Sciatic nerve (tissue), 2 donors: ENCODE data around the gene FXN. TPM values are rescaled to one million over a fixed set of nuclear protein-coding genes. Genes with fewer than 3 reads are reported as not detected.
A peak's percentile ranks its signal among the peaks of the same experiment; 100 is the strongest.
"Not testable (repeated sequence)": the region's sequence is repeated elsewhere in the genome, so short reads cannot be mapped to it uniquely, and the experiment has no call there.

Experiments used
- ATAC-seq: fragments of 200-7000 bp; cut with Tn5 transposase; one replicate; pipeline ENCODE4 v1.9.1; 2020; ENCODE audit warnings: mild to moderate bottlenecking, moderate library complexity
- DNase-seq: peaks from one replicate; pipeline ENCODE4 v3.0.0-alpha.2; 2020; ENCODE audit warnings: low spot score
- intact Hi-C: fragments of 100-400 bp; cut with DNase I; formaldehyde crosslinking; loops from one replicate; pipeline ENCODE4 v1.14.2; 2022
- total RNA-seq: library from RNA; stranded (reverse); fragmentation: NEBNext Ultra II Directional; extraction: Animal tissue kit (Norgen Biotek cat#: 25700); gene quantifications from one replicate; pipeline ENCODE4 v1.2.1, GENCODE V29; 2021
- donor health status: DM: no; HTN: no; CAD: no.
- donor health status: DM: no; HTN: no; CAD: no.

FXN gene
- total RNA-seq, 1 donor from 2014 or later = 7.2 TPM

- intact Hi-C loops = loop anchor here (10.0 kb wide), 1 partner anchor 225 kb away; no protein-coding TSS in a partner anchor
- DNase-seq (no peak), ATAC-seq (no peak)
Observed at GRCh38 chr9:69019808-69020207, 15.7 kb upstream of the FXN start.

GRCh38 chr9:69020301-69021145, 15.0 kb upstream of the FXN start:
- intact Hi-C loops = no loop called here
- no peak for DNase-seq
- ATAC-seq = no peak

DNA sequence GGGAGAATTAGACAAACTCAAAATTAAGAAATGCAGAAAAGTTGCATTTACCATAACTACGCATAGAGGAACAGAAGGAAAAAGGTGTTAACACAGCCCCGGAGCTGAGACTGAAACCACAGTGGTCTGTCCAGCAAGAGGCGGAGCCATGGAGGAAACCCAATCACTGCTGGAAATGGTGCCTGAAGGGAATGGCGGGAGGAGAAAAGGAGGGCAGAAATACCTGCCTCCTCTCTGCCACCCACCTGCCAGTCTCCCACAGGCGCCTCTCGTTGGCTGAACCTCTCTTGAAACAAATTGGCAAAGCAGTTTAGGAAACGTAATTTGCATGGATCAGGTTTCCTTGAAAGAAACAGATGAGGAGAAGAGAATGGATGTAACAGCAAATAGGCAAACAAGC, 11.9 kb upstream of the FXN start:
- intact Hi-C loops = no loop called here
- ATAC-seq = no peak

GRCh38 chr9:69027355-69028097, 8.0 kb upstream of the FXN start:
- DNase-seq (no peak), ATAC-seq (peak; percentile 76)
- intact Hi-C loops = no loop called here

More for the DNA sequence above, 11.9 kb upstream of the FXN start:
- DNase-seq = no peak

- intact Hi-C loops = no loop called here
- ATAC-seq (no peak), DNase-seq (no peak)
Observed at GRCh38 chr9:69028754-69029153, 6.8 kb upstream of the FXN start.

- ATAC-seq (no peak), DNase-seq (no peak)
- intact Hi-C loops = no loop called here
Observed at GRCh38 chr9:69029535-69029934, 6.0 kb upstream of the FXN start.

DNA sequence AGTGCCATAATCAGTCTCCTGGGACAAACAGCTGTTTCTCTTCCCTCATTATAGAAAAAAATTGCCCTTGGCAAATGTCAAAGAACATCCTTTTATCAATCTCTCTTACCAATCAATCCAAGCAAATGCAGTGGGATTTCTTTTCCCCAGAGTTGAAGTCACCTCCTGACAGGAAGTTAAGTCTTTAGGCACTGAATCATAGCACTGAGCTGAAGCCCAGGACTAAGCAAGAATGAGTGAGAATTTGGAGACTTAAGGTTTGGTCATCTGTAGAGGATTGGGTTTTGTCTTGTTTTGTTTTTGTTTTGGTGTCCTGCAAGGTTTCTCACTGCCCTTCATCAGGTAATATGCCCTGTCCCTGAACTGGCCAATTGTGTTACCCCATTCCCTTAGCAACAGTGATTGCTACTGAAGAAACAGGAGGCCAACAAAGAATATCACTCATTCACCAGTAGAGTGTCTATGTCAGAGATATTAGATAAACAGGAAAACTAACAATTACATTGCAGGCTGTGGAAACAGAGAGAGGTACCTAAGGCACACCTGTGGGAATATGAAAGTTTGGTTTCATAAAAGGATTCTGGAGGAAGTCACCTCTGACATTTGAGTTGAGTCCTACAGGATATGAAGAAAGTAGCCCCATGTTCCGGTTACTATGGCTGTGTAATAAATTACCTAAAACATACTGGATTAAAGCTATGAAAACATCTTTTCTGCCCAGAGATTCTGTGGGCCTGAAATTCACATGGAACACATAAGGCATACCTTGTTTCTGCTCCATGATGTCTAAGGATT, 4.5 kb upstream of the FXN start:
- ATAC-seq = no peak
- no peak for DNase-seq
- intact Hi-C loops = no loop called here

DNA sequence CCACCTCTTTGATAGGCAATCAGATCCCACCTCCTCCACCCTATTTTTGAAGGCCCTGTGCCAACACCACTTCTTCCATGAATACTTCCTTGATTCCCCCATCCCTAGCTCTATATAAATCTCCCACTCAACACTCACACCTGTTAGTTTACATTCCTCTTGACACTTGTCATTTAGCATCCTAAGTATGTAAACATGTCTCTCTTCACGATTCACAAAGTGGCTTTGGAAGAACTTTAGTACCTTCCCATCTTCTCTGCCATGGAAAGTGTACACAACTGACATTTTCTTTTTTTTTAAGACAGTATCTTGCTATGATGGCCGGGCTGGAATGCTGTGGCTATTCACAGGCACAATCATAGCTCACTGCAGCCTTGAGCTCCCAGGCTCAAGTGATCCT, 1.5 kb upstream of the FXN start:
- no peak for ATAC-seq
- DNase-seq = no peak
- intact Hi-C loops = no loop called here

GRCh38 chr9:69036309-69036708, 757 bp downstream of the FXN start:
- intact Hi-C loops = no loop called here
- DNase-seq (no peak), ATAC-seq (peak; percentile 27)

DNA sequence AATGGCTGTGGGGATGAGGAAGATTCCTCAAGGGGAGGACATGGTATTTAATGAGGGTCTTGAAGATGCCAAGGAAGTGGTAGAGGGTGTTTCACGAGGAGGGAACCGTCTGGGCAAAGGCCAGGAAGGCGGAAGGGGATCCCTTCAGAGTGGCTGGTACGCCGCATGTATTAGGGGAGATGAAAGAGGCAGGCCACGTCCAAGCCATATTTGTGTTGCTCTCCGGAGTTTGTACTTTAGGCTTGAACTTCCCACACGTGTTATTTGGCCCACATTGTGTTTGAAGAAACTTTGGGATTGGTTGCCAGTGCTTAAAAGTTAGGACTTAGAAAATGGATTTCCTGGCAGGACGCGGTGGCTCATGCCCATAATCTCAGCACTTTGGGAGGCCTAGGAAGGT, 1.2 kb downstream of the FXN start:
- intact Hi-C loops = no loop called here
- no peak for DNase-seq
- ATAC-seq = no peak

DNA sequence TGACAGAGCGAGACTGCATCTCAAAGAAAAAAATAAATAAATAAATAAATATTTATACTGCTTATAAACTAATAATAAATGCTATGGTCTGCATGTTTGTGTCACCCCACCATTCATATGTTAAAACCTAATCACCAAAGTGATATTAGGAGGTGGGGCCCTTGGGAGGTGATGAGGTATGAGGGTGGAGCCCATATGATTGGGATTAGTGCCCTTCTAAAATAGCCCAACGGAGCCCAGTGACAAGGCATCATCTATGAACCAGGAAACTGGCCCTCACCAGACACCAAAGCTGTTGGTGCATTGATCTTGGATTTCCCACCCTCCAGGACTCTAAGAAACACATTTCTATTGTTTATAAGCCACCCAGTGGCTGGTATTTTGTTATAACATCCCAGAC, 5.1 kb downstream of the FXN start:
- ATAC-seq = no peak
- no peak for DNase-seq
- intact Hi-C loops = no loop called here

DNA sequence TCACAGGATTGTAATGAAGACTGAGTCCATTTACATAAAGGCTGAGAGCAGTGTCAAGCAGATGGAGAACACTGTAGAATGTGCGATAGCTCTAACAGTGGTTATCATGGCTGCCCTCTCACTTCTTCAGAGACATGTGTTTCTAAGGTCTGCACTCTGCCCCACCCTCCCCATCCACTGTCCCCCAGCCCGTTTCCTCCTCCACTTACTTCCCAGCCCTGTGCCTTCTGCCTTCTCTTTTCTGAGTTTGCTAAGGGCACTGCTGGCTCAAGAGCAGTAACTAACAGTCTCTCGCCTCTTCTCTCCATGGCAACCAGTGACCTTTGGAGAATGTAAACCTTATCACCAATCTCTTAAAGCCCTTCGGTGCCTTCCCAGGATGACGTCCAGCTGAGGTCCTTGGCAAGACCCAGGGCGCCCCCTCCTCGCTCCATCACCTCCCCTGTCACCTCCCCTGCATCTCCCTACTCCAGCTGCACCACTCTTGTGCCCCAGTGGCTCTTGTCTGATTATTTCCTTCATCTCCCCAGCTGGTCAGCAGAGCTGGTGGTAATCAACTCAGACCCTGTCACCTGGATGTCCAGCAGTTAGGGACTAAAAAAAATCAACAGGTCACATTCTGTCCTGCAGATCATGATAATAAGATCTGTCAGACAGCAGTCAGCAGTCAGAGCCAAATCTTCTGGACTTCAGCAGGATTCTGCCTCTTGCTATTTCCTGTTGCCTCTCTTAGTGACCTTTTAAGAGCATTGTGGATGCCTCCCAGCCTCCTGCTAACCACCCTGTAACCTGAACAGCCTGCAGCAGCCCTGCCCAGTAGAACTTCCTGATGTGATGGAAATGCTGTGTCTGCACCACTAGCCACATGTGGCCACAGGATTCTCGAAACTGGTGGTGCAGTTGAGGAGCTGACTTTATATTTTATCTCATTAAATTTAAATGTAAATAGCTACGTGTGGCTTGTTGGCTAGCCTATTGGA, 9.0 kb downstream of the FXN start:
- no peak for ATAC-seq
- intact Hi-C loops = no loop called here
- no peak for DNase-seq

- intact Hi-C loops = no loop called here
- DNase-seq (no peak), ATAC-seq (no peak)
Observed at GRCh38 chr9:69045821-69046220, 10.3 kb downstream of the FXN start.

DNA sequence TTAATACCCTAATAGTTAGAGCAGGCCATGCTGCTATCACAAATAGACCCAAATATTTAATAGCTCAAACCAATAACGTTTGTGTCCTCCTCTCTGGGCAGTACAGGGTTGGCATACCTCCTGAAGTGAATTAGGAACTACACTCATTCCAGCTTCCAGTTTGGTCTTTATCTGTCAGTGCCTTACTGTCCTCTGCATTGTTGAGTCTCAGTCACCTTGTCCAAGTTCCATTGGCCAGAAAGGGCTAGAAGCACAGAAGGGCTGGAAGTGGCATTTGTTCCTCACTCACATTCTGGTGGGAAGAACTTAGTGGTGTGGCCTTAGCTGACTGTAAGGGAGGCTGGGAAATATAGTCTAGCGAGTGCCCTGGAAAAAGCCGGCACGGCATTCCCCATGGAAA, 11.2 kb downstream of the FXN start:
- intact Hi-C loops = no loop called here
- ATAC-seq (no peak), DNase-seq (no peak)

DNA sequence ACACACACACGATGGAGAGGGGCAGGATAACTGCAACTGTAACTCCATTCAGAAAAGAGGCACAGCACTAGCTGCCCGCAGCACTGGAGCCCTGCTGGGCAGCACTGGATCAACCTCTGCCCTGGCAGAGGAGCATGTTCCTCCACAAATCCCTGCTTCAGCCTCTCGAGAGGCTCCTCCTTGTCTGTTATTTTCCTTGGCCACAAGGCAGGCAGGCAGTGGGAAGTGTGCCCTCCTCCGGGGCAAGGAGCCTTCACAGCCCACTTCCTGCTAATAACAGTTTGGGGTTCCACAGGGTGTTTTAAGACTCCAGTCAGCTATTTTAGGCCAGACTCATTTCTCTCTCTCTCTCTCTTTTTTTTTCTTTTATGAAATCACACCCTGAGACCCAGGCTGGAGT, 11.8 kb downstream of the FXN start:
- DNase-seq (no peak), ATAC-seq (peak; percentile 47)
- intact Hi-C loops = no loop called here

DNA sequence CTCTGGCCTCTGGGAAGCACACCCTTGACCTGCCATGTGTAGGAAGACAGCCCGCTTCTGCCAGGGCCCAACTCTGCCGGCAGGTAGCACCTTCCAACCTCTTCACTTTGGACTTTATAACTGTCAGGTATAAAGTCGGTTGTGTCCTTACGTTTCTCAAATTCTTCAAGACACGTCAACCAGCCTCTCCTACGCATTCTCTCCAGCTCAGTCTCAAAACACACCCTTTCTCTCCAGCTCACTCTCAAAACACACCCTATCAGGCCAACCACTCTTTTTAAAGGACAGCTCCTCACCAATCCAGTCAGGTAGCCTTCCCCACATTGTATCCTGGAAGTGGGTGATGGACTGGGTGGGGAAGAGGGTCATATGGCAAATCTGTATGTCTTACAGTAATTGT, 13.5 kb downstream of the FXN start:
- no peak for ATAC-seq
- intact Hi-C loops = no loop called here

GRCh38 chr9:69050936-69051335, 15.4 kb downstream of the FXN start:
- ATAC-seq, DNase-seq: not testable (repeated sequence)
- intact Hi-C loops = loop anchor here (5.0 kb wide), 1 partner anchor 141 kb away; no protein-coding TSS in a partner anchor

More for the DNA sequence above, 13.5 kb downstream of the FXN start:
- no peak for DNase-seq

DNA sequence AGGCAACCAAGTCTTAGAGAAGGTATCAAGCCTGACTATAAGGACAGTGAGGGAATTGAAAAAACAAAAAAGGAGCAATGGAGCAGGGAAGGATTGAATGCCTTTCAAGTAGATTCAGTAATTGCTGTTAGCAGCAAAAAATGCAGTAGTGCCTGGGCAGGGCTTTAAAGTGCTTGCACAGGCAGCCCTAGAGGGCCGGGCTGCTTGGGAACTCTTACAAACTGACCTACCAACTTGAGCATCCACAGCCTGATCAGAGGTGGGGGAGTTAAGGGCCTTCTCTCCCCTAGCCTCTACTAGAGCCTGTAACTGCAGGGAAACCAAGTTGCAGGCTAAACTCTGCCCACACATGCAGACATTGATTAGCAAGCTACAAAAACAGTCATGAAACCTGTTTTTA, 19.4 kb downstream of the FXN start:
- ATAC-seq (peak; percentile 53), DNase-seq (peak; percentile 13)
- intact Hi-C loops = loop anchor here (5.0 kb wide), 1 partner anchor 137 kb away; no protein-coding TSS in a partner anchor
